ENCODE data around the gene ZBTB39.

GRCh38 chr12:56980268-56980667, 26.1 kb downstream of the ZBTB39 start:
- no peak for TF ChIP-seq POLR2A (IDR thresholded peaks at IDR 0.05)
- TF ChIP-seq CTCF (IDR thresholded peaks at IDR 0.05 in 8 of 11, conservative IDR thresholded peaks at IDR 0.05 in 3 of 11) = no peak
- no peak for TF ChIP-seq POLR2AphosphoS5 (IDR thresholded peaks at IDR 0.05)

Data from spleen (tissue), 7 donors.